Endothelial cell of hepatic sinusoid (primary cell): ENCODE measurements around the gene PABPC1L2A.
"Not testable (repeated sequence)": the region's sequence is repeated elsewhere in the genome, so short reads cannot be mapped to it uniquely, and the experiment has no call there.

Experiments used
- in situ Hi-C: cut with HindIII; loops from 2 replicates; pipeline ENCODE4 v1.10.0; 2017; ENCODE audit warnings: low sequenced_read_pairs

Gene PABPC1L2A

DNA sequence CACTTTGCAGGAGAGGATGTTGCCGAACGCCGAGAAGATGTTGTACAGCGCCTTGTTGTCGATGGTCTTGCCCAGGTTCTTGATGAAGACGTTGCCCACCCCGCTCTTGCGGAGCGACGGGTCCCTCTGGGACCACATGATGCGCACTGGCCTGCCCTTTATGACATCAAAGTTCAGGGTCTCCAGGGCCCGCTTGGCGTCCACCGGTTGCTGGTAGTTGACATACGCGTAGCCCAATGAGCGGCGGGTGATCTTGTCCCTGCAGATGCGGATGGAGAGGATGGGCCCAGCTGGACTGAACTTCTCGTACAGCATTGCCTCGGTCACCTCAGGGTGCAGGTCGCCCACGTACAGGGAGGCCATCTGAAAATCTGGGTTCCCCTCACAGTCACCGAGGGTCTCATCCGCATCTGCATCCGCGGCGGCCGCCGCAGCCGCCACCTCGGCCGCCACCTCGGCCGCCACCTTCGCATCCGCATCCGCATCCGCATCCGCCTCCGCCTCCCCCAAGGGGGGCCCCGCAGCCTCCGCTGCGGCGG, at the start of gene PABPC1L2A:
Gene PABPC1L2A, minus strand, starts transcription at position 489 of the 539 bp plus-strand sequence. Its CDS starts 126 bp downstream, at position 363.
- in situ Hi-C loops = not testable (repeated sequence)

DNA sequence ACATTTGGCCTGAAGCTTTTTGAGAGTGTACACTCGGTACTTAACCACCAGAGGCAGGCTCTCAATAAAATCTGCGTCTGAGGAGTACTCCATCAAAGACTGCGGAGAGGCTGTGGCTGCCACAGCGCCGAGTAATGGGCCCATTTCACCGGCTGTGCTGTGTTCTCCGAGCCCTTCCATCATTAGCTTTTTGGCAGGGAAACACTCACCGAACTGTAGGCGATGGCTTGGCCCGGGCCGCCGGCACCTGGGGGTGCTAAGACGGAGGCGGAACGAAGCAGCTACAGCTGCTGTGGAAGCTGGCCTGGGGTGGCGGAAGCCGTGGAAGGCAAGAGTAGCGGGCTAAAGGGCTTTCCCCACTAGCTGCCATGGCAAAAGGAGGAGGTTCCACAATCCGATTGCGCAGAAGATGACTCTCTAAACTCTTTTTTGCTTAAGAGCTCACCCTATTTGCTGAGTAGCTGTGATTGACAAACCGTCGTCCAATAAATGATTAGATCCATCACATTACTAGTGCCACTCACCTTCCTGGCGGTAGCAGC, 48.5 kb upstream of the PABPC1L2A start:
- in situ Hi-C loops = no loop called here

- in situ Hi-C loops = no loop called here
Observed at GRCh38 chrX:73126240-73126639, 46.9 kb upstream of the PABPC1L2A start.

GRCh38 chrX:73099505-73099904, 20.2 kb upstream of the PABPC1L2A start:
- in situ Hi-C loops = not testable (repeated sequence)

DNA sequence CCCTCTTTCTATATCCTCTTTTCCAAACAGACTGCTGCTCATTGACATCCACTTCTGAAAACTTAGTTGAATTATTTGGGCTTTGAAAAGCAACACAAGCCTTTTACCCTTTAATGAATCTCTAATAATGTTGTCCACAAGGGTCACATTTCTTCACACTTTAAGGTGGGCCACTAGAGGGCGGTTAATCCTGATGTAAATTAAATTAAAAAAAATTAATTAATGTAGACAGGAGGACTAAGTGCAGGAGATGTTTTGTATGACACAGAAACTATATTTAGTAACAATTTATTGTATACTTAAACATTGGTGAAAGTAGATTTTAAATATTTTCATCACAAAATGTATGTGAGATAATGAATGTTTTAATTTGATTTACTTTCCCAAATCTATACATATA, 7.5 kb upstream of the PABPC1L2A start:
- in situ Hi-C loops = not testable (repeated sequence)

DNA sequence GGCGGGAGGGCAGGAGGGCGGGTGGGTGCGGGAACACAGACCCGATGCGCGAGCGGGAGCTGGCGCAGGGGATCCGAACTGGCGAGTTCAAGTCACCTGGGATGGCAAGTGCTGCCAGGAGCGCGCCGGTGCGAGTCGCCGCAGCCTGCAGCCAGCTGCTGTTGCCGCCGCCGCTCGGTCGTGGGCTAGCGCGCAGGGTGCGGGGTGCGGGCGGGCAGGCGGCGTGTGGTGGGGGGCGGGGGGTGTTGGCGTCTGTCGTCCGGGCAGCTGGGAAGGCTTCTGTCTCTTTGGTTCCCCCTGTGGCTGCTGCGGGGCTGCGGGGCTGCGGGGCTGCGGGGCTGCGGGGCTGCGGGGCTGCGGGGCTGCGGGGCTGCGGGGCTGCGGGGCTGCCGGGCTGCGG, 572 bp upstream of the PABPC1L2A start:
- in situ Hi-C loops = not testable (repeated sequence)

GRCh38 chrX:73078597-73078996, 715 bp downstream of the PABPC1L2A start:
- in situ Hi-C loops = not testable (repeated sequence)

- in situ Hi-C loops = no loop called here
Observed at GRCh38 chrX:73076838-73077237, 2.5 kb downstream of the PABPC1L2A start.

DNA sequence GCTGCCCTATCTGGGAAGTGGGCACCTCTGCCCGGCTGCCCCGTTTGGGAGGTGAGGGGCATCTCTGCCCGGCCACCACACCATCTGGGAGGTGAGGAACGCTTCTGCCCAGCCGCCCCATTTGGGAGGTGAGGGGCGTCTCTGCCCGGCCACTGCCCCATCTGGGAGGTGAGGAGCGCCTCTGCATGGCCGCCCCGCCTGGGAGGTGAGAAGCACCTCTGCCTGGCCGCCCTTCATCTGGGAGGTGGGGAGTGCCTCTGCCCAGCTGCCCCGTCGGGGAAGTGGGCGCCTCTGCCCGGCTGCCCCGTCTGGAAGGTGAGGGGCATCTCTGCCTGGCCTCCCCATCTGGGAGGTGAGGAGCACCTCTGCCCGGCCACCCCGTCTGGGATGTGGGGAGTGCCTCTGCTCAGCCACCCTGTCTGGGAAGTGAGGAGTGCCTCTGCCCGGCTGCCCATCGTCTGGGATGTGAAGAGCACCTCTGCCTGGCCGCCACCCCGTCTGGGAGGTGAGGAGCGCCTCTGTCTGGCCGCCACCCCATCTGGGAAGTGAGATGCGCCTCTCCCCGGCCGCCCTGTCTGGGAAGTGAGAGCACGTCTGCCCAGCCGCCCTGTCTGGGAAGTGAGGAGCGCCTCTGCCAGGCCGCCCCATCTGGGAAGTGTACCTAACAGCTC, 9.8 kb downstream of the PABPC1L2A start:
- in situ Hi-C loops = no loop called here

DNA sequence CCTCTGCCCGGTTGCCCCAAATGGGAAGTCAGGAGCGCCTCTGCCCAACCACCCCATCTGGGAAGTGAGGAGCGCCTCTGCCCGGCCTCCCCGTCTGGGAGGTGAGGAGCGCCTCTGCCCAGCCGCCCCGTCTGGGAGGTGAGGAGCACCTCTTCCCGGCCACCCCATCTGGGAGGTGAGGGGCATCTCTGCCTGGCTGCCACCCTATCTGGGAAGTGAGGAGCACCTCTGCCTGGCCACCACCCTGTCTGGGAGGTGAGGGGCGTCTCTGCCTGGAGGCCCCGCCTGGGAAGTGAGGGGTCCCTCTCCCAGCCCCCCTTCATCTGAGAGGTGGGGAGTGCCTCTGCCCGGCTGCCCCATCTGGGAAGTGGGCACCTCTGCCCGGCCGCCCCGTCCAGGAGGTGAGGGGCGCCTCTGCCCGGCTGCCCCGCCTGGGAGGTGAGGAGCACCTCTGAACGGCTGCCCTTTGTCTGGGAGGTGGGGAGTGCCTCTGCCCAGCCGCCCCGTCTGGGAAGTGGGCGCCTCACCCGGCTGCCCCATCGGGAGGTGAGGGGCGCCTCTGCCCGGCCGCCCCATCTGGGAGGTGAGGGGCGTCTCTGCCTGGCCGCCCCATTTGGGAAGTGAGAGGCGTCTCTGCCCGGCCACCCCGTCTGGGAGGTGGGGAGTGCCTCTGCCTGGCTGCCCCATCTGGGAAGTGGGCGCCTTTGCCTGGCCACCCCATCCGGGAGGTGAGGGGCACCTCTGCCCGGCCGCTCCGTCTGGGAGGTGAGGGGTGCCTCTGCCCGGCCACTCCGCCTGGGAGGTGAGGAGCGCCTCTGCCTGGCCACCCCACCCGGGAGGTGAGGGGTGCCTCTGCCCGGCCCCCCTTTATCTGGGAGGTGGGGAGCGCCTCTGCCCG, 10.6 kb downstream of the PABPC1L2A start:
- in situ Hi-C loops = no loop called here

- in situ Hi-C loops = not testable (repeated sequence)
Observed at GRCh38 chrX:73067761-73068466, 11.4 kb downstream of the PABPC1L2A start.

DNA sequence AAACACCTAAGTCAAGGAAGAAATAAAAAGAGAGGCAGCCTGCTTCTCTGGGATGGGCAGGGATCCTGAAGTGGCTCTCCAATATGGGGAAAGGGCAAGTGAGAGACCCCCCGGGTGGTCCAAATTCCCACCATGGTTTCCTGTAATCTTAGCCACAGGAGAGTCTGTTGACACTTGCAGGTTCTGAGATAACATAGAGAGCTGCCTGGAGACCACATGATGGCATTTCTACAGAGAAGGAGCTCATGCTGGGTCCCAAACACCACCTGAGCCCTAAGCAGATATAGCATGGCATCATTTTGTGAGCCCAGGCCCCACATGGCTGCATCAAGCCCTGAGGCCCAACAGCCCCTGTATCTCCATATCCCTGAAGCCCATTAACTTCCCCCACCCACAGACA, 50.4 kb downstream of the PABPC1L2A start:
- in situ Hi-C loops = no loop called here
